DMS153 treated with DMSO at 0.1 percent for 48 hours (cell line): ENCODE results near the gene VRK1.
"Not testable (repeated sequence)": the region's sequence is repeated elsewhere in the genome, so short reads cannot be mapped to it uniquely, and the experiment has no call there.

Experiments used
- DNase-seq: peaks from one replicate; lab custom pipeline; 2025; ENCODE audit not compliant: unreplicated experiment; lab: John Stamatoyannopoulos, UW

The VRK1 gene, protein sequence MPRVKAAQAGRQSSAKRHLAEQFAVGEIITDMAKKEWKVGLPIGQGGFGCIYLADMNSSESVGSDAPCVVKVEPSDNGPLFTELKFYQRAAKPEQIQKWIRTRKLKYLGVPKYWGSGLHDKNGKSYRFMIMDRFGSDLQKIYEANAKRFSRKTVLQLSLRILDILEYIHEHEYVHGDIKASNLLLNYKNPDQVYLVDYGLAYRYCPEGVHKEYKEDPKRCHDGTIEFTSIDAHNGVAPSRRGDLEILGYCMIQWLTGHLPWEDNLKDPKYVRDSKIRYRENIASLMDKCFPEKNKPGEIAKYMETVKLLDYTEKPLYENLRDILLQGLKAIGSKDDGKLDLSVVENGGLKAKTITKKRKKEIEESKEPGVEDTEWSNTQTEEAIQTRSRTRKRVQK

DNA sequence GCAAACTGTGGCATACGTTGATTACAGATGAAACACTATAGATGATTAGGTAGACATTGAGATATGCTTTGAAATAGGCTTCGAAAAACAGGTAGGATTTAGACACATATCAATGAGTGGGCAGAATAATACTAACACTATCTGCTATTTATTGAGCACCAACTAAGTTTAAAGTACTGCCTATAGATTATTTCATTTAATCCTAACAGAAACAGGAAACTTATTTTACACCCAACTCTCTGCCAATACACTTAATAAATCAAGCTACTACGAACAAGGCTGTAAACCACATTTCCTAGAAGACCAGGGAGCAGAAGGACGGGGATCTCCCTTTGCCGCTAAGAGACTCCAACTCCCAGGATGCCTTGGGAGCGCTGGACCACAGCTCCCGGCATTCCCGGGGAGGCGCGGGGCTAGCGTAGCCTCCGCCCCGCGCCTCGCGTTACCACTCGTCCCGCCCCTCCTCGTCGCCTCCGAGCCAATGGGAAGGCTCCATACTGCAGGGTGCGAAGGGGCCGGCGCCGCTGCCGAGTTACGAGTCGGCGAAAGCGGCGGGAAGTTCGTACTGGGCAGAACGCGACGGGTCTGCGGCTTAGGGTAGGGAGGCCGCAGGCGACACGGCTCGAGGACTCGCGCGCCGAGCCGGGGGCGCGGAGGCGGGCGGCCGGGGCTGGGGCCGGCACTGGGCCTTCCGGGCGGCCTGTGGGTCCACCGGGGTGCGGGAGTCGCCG is at the start of gene VRK1:
TSS of gene VRK1 (plus strand) at position 532 of the 731 bp plus-strand sequence. CDS start 36,090 bp downstream, outside the sequence.
- peak; percentile 87 for DNase-seq

DNA sequence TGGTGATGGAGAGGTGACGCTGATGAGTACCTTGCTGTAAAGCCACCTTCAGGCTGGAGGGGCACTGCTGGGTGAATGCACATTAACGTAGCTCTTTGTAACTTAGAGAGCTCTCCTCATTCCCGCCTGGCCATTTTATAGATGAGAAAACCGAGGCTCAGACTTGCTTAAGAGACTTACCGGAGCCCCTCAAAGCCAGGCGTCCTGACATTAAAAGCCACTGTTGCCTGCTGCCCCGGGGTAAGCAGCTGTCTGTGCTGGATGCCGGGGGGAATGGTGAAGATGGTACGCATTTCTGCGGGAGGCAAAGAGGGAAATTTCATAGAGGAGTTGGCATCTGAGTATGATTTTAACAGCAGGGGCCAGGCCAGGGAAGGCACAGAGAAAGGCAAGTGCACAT is 49.6 kb upstream of the VRK1 start:
- DNase-seq: no peak

DNA sequence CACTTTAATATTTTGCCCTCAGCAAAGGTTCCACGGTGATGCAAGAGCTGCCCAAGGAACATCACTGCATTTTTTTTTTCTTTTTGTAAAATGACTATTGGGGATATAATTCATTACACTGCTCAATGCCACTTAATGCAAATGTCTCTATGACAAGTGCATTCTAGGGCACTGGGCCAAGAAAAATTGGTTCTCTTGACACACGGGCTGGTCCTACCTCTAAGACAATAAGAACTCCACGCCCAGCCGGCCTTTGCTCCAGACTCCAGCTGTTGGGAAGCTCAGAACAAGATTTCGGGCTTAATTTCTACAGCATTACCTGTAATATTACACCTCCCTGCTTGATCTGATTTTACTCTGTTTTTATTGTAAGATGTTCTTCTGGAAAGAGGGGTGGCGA is 48.8 kb upstream of the VRK1 start:
- DNase-seq: no peak

DNA sequence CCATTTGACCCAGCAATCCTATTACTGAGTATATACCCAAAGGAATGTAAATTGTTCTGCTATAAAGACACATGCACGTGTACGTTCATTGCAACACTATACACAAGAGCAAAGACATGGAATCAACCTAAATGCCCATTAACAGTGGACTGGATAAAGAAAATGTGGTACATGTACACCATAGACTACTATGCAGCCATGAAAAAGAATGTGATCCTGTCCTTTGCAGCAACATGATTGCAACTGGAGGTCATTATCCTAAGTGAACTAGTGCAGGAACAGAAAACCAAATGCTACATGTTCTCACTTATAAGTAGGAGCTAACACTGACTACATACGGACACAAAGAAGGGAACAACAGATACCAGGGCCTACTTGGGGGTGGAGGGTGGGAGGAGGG is 45.7 kb upstream of the VRK1 start:
- no peak for DNase-seq

DNA sequence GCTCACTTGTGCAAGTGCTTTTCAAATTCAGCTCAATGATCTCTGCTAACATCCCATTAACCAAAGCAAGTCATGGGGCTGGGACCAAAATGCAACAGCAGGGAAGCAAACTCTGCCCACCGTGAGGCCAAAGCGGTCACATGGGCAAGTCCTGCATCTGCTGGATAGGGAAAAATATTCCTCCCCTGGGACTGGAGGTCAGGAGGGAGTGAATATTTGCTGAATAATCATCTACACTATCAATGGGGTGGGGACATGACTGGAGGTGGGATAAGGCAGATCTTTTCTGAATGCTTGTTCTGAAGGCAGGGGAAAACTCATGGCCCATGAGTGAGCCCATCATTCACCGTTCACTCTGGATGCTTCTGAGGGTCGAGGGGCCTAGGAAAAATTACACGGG is 45.1 kb upstream of the VRK1 start:
- DNase-seq: no peak

DNA sequence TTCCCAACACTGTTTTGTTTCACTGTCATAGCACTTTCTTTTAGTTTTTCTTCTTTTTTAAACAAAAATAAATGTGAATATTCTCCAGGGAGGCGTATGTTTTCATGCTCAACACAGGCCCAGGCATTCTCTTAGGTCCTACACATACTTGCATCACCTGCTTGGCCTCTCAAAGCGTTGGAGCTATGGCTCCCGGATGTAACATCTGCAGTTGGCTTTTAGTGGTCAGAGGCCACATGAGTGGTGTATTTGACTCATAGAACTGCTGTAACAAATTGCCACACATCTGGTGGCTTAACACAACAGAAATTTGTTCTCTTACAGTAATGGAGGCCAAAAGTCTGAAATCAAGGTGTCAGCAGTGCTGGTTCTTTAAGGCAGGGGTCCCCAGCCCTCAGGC is 44.6 kb upstream of the VRK1 start:
- no peak for DNase-seq

DNA sequence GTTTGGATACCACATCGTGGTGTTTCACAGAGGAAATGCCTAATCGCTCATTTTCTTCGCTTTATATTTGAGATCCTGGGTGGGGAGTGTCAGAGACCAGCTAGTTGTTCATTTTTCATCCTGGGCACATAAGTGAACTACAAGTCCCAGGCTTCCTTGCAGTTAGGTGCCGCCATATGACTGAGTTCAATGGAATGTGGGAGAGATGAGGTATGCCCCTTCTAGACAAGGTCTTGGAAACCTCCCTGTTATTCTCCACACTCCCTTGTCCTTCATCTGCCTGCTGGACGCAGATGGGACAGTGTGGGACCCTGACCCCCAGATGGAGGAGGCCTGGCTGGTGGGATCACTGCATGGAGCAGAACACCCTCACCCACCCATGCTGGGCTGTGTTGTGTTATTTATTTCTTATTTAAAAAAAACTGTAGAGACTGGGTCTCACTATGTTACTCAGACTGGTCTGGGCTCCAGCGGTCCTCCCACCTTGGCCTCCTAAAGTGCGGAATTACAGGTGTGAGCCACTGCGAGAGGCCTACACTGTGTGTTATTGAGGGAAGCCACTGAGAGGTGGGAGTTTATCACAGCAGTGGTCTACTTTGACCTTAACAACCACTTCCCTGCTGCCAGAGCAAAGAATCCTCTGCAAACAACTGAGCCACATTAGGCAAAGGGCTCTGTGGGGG is 42.9 kb upstream of the VRK1 start:
- DNase-seq: no peak

DNA sequence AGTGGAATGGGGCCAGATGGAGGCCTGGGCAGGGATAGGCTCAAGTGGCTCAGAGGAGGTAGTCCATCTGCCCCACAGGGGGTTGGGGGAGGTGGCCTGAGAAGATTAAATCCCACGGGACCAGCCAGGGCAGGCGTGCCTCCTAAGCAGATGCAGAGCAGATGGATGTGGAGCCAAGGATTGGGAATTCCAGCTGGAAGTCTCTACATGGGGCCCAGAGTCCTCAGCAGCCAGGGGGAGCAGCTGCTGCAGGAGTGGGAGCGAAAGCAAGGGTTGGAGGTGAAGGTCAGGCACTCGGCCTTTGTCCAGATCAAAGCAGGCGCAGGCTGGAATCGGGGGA is 42.4 kb upstream of the VRK1 start:
- DNase-seq: no peak

DNA sequence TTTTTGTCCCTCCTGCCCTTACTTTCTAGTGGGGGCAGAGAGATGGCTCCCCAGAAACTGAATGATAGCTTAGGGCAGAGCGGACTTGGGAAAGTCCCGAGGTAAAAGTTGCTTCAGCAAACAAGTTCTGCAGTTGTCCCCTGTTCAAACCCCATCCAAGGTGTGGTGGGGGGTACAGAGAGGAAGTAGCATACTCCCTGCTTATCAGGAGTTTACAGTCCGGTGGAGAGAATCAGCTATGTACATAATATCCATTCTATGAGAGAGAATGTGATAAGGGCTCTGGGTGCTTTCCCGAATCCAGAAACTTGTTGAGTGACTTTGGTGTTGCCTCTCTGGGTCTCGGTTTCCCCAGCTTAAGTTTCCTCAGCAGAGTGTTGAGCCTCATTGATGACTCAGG is 40.4 kb upstream of the VRK1 start:
- no peak for DNase-seq

DNA sequence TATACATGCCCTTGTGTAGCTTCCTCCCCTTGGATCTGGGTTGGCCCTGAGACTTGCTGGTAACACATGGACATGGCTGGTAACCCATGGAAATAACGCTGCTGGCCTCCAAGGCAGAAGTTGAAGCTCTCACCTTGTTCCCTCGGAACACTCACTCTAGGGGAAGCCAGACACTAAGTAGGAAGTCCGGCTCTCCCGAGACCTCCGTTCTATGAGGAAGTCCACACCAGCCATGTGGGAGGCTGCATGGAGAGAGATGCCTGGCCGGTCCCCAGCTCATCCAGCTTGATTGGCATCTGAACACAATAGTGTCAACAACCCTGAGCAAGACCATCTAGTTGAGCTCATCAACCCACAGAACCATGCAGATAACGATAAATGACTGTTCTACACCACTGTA is 39.7 kb upstream of the VRK1 start:
- no peak for DNase-seq

DNA sequence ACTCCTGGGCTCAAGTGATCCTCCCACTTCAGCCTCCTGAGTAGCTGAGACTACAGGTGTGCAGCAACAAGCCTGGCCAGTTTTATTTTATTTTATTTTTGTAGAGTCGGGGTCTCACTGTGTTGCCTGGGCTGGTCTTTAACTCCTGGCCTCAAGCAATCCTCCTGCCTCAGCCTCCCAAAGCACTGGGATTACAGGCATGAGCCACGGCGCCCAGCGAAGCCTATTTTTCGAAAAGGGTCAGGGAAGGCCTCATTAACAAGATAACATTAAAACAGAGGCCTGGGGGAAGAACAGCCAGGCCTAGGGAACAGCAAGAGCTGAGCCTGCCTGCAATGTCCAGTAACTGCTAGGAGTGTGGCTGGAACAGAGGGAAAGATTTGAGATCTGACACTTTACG is 36.1 kb upstream of the VRK1 start:
- no peak for DNase-seq

DNA sequence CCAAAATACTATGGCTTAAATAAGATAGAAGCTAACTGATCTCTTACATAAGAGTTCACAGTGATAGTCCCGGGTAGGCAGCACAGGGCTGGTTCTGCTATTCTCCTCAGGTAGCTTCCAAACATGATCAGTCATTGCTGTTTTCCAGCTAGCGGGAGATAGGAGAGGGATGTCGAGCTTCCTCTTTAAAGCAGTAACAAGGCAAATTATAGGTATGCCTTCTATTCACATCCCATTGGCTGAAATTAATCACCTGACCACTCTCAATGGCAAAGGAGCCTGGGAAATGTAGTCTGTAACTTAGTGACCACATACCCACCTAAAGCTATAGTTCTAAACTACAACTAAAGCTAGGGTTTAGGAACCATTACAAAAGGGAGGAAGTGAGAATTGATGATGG is 34.5 kb upstream of the VRK1 start:
- DNase-seq: peak; percentile 83

DNA sequence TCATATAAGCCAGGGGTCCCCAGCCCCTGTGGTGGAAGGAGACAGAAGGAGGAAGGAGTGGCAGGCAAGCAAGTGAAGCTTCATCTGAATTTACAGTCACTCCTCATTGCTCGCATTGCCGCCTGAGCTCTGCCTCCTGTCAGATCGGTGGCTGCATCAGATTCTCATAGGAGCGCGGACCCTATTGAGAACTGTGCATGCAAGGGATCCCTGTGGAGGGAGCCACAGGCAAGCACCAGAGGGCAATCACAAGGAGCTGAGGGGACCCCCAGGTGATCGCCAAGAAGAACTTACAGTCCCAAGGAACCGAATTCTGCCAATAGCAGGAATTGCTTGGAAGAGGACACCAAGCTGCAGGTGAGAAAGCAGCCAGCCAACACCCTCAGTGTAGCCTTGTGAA is 33.2 kb upstream of the VRK1 start:
- no peak for DNase-seq

DNA sequence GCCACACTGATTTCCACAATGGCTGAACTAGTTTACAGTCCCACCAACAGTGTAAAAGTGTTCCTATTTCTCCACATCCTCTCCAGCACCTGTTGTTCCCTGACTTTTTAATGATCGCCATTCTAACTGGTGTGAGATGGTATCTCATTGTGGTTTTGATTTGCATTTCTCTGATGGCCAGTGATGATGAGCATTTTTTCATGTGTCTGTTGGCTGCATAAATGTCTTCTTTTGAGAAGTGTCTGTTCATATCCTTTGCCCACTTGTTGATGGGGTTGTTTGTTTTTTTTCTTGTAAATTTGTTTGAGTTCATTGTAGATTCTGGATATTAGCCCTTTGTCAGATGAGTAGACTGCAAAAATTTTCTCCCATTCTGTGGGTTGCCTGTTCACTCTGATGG is 32.0 kb upstream of the VRK1 start:
- DNase-seq: not testable (repeated sequence)

DNA sequence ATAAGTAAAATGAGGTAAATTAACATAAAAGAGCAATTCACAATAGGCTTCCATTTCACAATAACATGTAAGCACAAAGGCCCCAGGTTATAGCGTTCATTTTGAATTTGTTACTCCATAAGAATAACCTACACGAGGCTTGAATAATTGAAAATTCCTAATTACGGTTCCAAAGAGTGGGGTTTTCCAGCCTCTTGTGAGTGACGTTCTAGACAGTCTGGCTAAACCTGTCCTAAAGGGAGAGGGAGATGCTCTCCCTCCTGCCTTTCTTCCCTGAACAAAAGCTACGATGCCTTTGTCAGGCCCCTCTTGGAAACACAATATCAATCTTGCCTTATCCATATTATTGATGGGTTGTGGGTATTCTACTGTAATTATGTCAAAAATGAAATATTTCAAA is 24.3 kb upstream of the VRK1 start:
- DNase-seq: no peak

DNA sequence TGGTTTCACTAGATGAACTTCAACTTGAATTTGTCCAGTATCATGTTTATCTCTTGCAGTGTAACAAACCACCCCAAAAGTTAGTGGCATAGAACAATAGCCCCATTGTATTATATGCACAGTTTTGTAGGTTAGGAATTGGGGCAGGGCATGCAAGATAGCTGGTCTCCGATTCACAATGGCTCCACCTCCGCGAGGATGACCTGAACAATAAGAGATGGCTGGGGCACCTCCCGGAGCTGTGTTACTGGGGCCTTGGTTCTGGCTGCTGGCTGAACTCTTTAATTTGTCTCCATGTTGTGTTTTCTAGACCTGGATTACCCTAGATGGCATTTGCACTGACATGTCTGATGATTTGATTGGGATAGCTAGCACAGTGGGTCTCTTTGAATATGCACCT is 20.4 kb upstream of the VRK1 start:
- no peak for DNase-seq

DNA sequence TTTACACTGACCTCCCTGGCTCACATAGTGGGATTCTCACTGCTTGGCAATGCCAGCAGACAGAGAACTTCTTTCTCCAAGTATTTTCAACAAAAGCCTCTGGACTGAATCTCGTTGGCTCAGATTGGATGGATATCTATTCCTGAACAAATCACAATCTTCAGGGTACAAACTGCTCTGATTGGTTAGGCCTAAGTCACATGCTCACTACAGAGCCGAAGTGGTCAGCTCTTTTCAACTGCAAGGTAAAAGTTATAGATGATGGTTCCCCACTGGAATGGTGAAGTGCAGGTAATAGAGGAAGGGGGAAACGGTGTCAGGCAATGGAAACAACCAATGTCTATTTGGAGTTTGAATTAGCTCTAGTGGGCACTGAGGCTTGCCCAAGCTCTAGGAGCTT is 16.7 kb upstream of the VRK1 start:
- DNase-seq: no peak

DNA sequence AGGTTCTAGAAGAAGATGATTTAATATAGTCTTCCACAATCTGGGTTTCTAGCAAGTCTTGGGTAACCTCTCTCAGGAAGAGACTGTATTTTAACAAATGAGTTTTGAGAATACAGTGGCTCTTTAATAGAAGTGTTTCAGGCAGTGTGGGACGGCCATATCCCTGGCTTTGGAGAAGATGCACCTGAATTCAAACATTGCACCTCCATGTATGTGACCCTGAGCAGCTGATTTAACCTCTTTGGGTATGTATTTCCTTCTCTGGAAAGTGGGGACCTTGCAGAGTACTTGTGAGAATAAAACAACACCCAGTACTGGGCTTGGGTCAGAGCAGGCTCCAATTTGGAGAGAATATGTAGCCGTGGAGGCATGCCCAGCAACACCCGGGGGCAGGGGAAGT is 15.8 kb upstream of the VRK1 start:
- DNase-seq: no peak

DNA sequence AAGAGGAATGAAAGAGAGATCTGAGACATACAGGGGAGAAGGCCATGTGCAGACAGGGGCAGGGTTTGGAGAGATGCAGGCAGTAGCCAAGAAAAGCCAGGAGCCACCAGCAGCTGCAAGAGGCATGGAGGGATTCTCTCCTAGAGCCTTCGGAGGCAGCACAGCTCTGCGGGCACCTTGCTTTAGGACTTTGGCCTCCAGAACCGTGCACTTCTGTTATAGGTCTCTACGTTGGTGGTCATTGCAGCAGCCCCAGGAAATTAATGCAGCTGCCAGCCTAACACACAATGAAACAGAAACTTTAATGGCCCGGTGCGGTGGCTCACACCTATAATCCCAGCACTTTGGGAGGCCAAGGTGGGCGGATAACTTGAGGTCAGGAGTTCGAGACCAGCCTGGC is 14.7 kb upstream of the VRK1 start:
- no peak for DNase-seq

DNA sequence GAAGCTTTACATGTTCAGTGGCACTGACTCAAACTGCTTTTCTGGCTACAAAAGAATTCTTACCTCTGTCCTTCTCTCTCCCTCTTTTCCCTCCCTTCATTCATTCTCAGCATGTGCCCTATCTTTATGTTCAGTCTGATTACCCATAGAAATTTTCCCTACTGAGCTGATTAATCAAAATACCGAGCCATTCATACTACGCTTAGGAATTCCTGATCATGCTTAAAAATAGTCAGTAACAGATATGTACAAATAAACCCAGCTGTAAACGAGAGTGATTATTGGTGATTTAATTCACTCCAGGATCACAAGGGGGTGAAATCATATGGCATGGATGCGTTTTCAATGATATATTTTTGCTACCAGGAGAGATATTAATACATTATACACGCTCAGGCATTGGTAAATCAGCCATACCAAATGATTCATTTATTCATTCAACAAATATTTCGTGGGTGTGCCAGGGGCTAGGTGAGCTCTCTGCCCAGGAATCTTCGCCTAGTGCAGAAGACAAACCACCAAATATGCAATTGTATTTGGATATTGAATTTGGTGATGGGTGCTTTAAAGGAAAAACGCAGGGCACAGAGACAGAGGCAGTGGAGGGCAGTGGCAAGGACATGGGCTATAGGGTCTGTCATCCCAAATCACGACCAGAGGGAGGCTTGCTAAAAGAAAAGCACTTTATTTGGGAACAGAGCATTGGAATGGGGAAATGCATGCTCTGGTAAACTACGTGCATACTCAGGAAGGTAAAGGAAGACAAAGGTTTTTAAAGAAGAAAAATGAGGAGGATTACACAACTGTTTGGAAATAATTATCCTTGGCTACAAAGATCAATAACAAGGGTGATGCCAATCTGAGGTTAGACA is 13.9 kb upstream of the VRK1 start:
- no peak for DNase-seq

DNA sequence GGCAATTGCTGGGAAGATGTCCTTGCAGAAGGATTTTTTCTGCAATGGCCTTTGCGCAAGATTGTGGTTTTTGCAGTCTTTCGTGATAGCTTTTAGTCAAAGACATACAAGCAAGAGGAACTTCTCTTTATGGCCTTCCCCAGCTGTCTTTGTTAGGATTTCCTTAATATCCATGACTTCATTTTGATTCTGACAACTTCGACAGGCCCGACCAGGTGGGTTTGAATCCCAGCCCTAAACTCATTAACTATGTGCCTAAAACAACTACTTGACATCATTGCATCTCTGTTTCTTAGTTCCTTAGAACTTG is 13.3 kb upstream of the VRK1 start:
- DNase-seq: no peak
